Measurements from ENCODE around the gene PCSK2.
A peak's percentile ranks its signal among the peaks of the same experiment; 100 is the strongest.

Gene PCSK2

DNA sequence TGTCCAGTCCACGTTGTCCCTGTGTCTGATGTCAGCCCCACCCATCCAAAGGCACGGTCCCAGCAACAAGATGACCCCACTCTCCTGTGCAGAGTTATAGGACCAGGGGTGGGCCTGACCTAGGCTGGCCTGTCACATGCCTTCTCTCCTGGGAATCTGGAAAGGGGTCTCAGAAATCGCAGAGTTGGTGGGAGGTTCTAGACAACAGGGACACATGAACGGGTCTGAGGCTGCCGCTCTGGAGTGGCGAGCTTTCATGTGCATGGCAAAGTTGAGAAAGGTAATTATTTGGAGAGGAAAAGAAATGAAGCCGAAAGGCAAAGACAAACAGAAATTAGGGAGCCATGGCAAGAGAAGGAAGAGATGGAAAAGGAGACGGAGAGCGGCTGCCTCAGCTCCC, 274.9 kb downstream of the PCSK2 start:
- TF ChIP-seq, protein P1, sequence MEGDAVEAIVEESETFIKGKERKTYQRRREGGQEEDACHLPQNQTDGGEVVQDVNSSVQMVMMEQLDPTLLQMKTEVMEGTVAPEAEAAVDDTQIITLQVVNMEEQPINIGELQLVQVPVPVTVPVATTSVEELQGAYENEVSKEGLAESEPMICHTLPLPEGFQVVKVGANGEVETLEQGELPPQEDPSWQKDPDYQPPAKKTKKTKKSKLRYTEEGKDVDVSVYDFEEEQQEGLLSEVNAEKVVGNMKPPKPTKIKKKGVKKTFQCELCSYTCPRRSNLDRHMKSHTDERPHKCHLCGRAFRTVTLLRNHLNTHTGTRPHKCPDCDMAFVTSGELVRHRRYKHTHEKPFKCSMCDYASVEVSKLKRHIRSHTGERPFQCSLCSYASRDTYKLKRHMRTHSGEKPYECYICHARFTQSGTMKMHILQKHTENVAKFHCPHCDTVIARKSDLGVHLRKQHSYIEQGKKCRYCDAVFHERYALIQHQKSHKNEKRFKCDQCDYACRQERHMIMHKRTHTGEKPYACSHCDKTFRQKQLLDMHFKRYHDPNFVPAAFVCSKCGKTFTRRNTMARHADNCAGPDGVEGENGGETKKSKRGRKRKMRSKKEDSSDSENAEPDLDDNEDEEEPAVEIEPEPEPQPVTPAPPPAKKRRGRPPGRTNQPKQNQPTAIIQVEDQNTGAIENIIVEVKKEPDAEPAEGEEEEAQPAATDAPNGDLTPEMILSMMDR (IDR thresholded peaks at IDR 0.05; ENCODE audit: low read depth, low read length) = no peak
- H3K4me3 ChIP-seq (ENCODE audit: low read depth, low read length) = no peak overlapping the region

DNA sequence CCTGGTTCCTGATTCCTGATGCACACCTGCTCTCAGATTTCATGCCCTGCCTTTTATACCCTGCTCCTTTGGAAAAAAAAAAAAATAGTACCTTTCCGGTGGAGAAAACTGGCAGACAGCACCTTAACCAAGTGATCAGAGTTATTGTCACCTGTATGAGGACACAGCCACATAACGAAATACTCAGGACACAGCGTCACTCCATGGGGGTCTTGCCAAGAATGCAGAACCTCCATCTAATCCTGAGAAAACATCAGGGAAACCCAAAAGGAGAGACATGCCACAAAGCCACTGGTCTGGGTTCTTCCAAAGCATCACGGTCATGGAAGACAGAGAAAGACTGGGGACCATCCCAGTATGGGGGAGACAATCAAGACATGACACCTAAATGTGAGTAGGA, 275.3 kb downstream of the PCSK2 start:
- H3K4me3 ChIP-seq (ENCODE audit: low read depth, low read length) = no peak overlapping the region
- TF ChIP-seq, protein P1 (IDR thresholded peaks at IDR 0.05; ENCODE audit: low read depth, low read length) = no peak

DNA sequence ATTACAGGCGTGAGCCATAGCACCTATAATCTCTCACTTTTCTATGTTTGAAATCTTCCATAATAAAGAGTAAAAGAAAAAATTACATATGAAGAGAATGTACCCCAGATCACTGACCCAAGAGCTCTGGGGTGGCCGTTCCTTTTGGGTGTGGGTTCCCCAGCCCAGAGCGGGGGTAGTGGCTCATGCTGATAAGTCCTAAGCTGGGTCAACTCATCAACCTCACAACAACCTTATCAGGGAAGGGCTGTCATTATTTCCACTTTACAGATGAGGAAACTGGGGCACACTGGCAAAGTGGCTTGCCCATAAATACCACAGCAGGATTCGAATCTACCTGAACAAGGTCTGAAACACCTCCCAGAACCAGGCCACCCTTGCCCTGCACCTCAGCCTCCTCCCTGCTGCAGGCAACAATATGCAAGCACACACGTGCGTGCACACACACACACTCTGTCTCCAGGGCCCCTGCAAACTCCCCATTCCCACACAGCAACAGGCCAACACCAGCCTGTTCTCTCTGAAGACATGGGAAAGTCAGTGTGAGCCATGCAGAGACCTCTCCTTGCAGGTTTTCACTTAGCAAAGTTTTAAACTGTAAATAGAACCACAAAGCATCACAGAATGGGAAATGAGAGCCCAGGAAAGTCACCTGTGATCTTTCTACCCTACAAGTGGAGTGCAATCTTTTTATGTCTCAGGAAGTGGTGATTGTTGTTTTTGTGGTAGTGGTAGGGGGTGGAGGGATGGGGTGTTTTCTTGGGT, 276.6 kb downstream of the PCSK2 start:
- H3K4me3 ChIP-seq (ENCODE audit: low read depth, low read length) = no peak overlapping the region

DNA sequence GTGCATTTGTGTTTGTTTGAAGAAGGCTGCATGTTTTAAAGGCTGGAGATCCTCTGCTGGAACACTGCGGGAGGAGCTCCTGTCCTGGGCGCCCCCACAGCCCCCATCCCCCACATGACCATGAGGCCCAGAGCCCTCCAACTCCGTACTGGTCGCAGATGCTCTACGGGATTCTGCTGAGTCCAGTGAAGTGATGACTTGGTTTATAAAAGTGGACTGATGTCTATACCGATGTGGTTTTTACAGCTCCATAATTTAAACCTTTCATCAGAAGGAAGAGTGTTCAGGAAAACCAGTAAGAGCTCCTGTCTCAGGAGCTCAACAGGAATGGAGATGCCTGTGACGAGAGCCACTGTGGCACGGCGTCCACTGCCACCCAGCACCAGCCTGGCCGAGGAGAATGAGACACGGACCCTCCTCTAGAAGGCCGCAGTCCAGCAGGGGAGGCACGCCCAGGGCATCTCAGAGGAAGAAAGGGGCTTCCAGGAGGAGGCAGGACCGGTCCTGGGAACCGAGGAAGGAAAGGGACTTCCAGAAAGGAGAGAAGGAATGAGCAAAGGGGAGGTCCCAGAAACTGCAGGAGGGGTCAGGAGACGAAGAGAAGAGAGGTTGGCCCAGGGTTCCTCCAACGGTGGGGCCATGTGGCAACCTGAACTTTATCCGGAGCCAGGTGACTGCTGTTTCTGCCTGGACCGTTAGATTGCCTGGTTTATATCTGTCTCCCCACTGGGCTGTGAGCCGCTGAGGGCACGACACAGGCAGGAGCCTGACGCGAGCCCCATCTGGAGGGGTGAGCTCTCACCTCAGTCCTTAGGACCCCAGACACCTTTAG, 277.4 kb downstream of the PCSK2 start:
- H3K4me3 ChIP-seq (ENCODE audit: low read depth, low read length) = no peak overlapping the region
- TF ChIP-seq, protein P1 (IDR thresholded peaks at IDR 0.05; ENCODE audit: low read depth, low read length) = no peak

More for the DNA sequence above, 276.6 kb downstream of the PCSK2 start:
- TF ChIP-seq, protein P1 (IDR thresholded peaks at IDR 0.05; ENCODE audit: low read depth, low read length) = no peak

DNA sequence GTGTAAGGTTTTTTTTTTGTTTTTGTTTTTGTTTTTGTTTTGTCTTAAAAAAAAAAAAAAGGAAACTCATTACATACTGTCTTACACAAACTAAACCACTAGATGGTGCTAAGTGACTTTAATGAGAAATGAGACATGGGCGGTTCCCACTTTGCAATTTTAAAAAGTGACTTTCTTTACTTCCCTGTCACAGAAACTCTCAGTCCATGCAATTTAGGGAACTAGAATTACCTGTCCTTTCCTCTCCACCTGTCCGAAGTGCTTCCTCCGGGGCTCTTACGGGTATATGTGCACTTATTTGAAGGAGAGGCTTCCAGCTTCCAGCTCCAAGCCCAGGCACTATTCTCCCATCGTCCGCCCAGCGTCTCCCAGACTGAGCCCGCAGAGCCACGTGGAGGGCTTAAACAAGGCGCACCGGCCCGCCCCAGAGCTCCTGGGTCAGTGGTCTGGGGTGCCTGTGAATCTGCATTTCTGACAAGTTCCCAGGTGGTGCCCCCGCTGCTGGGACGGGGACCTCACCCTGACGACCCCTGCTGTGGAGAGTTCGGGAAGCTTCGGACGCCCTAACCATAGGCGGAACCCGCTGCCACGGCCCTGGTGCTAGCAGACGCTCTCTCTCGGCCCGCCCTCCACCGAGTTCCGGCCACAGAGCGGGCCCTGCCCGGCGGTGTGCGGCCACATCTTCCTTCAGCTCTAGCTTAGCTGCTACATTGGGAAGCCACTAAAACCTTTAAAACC, 278.2 kb downstream of the PCSK2 start:
- TF ChIP-seq, protein P1 (IDR thresholded peaks at IDR 0.05; ENCODE audit: low read depth, low read length) = peak; percentile 38; the same call in 1 of the 2 replicates
- H3K4me3 ChIP-seq (ENCODE audit: low read depth, low read length) = peak overlapping the region; percentile 55

DNA sequence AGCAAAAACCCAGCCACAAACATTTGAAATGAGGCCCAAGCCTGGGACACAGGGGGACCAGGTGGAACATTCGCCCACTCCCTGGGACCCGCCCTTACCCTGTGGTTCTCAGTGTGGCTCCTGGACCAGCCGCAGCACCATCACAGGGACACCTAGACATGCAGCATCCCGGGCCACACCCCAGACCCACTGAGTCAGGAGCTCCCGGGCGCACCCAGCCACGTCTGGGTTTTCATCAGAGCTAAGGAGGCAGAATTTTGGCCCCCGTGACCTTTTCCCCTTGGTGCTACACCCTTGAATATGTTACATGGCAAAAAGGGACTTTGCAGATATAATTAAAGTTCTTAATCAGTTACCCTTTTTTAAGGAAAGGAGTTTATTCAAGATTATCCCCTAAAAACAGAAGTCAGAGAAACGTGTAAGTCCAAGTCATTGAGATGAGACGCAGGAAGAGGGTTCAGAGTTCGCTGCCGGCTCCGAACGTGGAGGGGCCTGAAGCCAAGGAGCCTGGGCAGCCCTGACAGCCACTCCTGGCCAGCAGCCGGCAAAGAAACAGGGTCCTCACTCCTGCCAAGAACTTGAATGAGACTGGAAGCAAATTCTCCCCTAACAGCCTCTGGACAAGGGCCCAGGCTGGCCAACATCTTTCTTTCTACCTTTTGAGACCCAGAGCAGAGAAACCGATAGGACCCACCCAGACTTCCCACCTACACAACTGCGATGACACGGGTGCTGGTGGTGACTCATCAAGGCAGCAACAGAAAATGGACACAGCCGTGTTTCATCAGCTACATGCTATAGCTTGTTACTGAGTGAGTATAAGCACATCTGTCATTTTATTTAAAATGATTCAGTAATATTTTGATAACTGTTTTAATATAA, 279.0 kb downstream of the PCSK2 start:
- H3K4me3 ChIP-seq (ENCODE audit: low read depth, low read length) = no peak overlapping the region
- TF ChIP-seq, protein P1 (IDR thresholded peaks at IDR 0.05; ENCODE audit: low read depth, low read length) = no peak
